Mesenchymal stem cell (in vitro differentiated cells and primary cell): ENCODE measurements around the gene AUTS2.

Source experiments
- DNase-seq: peaks from one replicate; pipeline ENCODE4 v3.0.0-alpha.2; 2013
- H2AFZ ChIP-seq: one replicate; pipeline ENCODE4 v1.6.1; 2013; ENCODE audit warnings: low read depth, mild to moderate bottlenecking, control low read depth, inconsistent platforms, low read length, moderate library complexity
- H2AK5ac ChIP-seq: 2 replicates; pipeline ENCODE4 v1.6.1; 2013; ENCODE audit warnings: low read length, moderate library complexity, mild to moderate bottlenecking, inconsistent platforms; ENCODE audit not compliant: severe bottlenecking
- H2BK120ac ChIP-seq: one replicate; pipeline ENCODE4 v1.6.1; 2013; ENCODE audit warnings: low read depth, mild to moderate bottlenecking, inconsistent platforms, low read length, moderate library complexity
- H2BK12ac ChIP-seq, 2 experiments: one replicate each; pipeline ENCODE4 v1.6.1; 2013; ENCODE audit warnings: inconsistent platforms in 2 of 2, low read length in 2 of 2, mild to moderate bottlenecking in 2 of 2, moderate library complexity in 2 of 2, control low read depth in 1 of 2
- H2BK15ac ChIP-seq: one replicate; pipeline ENCODE4 v1.6.1; 2013; ENCODE audit warnings: mild to moderate bottlenecking, low read depth, inconsistent platforms; ENCODE audit not compliant: poor library complexity, severe bottlenecking
- H2BK5ac ChIP-seq: 2 replicates; pipeline ENCODE4 v1.6.1; 2013; ENCODE audit warnings: low read depth, mild to moderate bottlenecking, low read length, control low read depth, inconsistent platforms; ENCODE audit not compliant: poor library complexity, severe bottlenecking
- H3K14ac ChIP-seq, 2 experiments: one replicate each; pipeline ENCODE4 v1.6.1; 2013; ENCODE audit warnings: inconsistent platforms in 2 of 2, low read length in 2 of 2, control low read depth in 1 of 2, mild to moderate bottlenecking in 1 of 2, moderate library complexity in 1 of 2
- H3K18ac ChIP-seq, 2 experiments: one replicate each; pipeline ENCODE4 v1.6.1; 2013; ENCODE audit warnings: inconsistent platforms in 2 of 2, low read length in 2 of 2, control low read depth in 1 of 2, low read depth in 1 of 2, mild to moderate bottlenecking in 1 of 2
- H3K23ac ChIP-seq, 2 experiments: one replicate each; pipeline ENCODE4 v1.6.1; 2013; ENCODE audit warnings: inconsistent platforms in 2 of 2, low read length in 2 of 2, mild to moderate bottlenecking in 2 of 2, moderate library complexity in 2 of 2, control low read depth in 1 of 2
- H3K27ac ChIP-seq: 2 replicates; pipeline ENCODE4 v1.5.1; 2013; ENCODE audit warnings: mild to moderate bottlenecking, moderate library complexity, low read length, control low read depth, inconsistent platforms; ENCODE audit not compliant: poor library complexity, severe bottlenecking
- H3K27me3 ChIP-seq, 2 experiments: 2 replicates each; pipeline versions ENCODE4 v1.6.1 to v1.7.0; 2013; ENCODE audit warnings: low read length in 2 of 2, mild to moderate bottlenecking in 2 of 2, moderate library complexity in 2 of 2, control low read depth in 1 of 2, inconsistent platforms in 1 of 2; ENCODE audit not compliant: control insufficient read depth in 1 of 2, insufficient read depth in 1 of 2
- H3K36me3 ChIP-seq, 2 experiments: 2 replicates each; pipeline versions ENCODE4 v1.6.1 to v1.7.0; 2013; ENCODE audit warnings: low read length in 2 of 2, control low read depth in 1 of 2, inconsistent platforms in 1 of 2, low read depth in 1 of 2, mild to moderate bottlenecking in 1 of 2; ENCODE audit not compliant: insufficient read depth in 2 of 2, control insufficient read depth in 1 of 2
- H3K4ac ChIP-seq, 2 experiments: one replicate each; pipeline ENCODE4 v1.6.1; 2013; ENCODE audit warnings: inconsistent platforms in 2 of 2, low read length in 2 of 2, mild to moderate bottlenecking in 2 of 2, moderate library complexity in 2 of 2, control low read depth in 1 of 2, low read depth in 1 of 2
- H3K4me1 ChIP-seq: 2 replicates; pipeline ENCODE4 v1.6.1; 2013; ENCODE audit warnings: low read depth, low read length, control low read depth; ENCODE audit not compliant: control insufficient read depth, insufficient read depth
- H3K4me2 ChIP-seq: 2 replicates; pipeline ENCODE4 v1.6.1; 2013; ENCODE audit warnings: low read length, mild to moderate bottlenecking, inconsistent platforms; ENCODE audit not compliant: poor library complexity, severe bottlenecking
- H3K4me3 ChIP-seq, 2 experiments: 2 replicates each; pipeline versions ENCODE4 v1.5.1 to v1.7.0; 2013; ENCODE audit warnings: low read length in 2 of 2, mild to moderate bottlenecking in 2 of 2, control low read depth in 1 of 2, low read depth in 1 of 2; ENCODE audit not compliant: insufficient read depth in 1 of 2
- H3K79me1 ChIP-seq: replicated peaks from 2 replicates; pipeline ENCODE4 v1.6.1; 2013; ENCODE audit warnings: mild to moderate bottlenecking, control low read depth, low read length, inconsistent platforms; ENCODE audit not compliant: poor library complexity, severe bottlenecking
- H3K9ac ChIP-seq: 2 replicates; pipeline ENCODE4 v1.7.0; 2013; ENCODE audit warnings: mild to moderate bottlenecking, low read length, moderate library complexity
- H3K9me3 ChIP-seq: 2 replicates; pipeline ENCODE4 v1.7.0; 2013; ENCODE audit warnings: mild to moderate bottlenecking, low read length; ENCODE audit not compliant: control insufficient read depth
- H4K8ac ChIP-seq: one replicate; pipeline ENCODE4 v1.6.1; 2013; ENCODE audit warnings: inconsistent platforms, mild to moderate bottlenecking, low read length, moderate library complexity
- H4K91ac ChIP-seq: one replicate; pipeline ENCODE4 v1.6.1; 2013; ENCODE audit warnings: mild to moderate bottlenecking, low read length, inconsistent platforms
- WGBS: methylation state at CpG from one replicate; pipeline ENCODE4 v1.1.7; 2013; ENCODE audit warnings: mixed read lengths; 5-methylcytosine and 5-hydroxymethylcytosine counted together

AUTS2 gene

DNA sequence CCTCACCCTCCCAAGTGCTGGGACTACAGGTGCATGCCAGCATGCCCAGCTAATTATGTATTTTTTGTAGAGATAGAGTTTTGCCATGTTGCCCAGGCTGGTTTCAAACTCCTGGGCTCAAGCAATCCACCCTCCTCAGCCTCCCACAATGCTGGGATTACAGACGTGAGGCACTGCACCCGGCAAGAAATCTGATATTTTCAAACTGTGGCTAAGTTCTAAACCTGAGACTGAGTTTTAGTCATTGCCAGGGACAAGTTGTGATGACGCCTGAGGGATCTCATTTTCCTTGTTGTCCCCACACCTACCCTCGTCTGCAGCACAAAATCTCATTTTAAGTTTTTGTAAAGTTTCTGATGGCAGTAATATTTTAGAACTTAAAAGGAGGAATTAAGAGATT, 9.8 kb downstream of the AUTS2 start:
- Histone ChIP-seq H3K36me3 (no peaks in the 10 kb centered on the region), H3K9me3 (no peaks in the 10 kb centered on the region), H3K9ac (no peak overlapping the region), H3K4me2 (no peak overlapping the region), H3K4me3 (no peak overlapping the region), H3K4me1 (peaks cover 1% of the 10 kb centered on the region), H2AFZ (no peak overlapping the region), H4K8ac (no peak overlapping the region), H2BK120ac (no peak overlapping the region), H3K27me3 (no peaks in the 10 kb centered on the region), H3K79me1 (peaks cover 23% of the 10 kb centered on the region), H2BK12ac (no peak overlapping the region), H4K91ac (no peak overlapping the region), H2AK5ac (no peak overlapping the region), H2BK5ac (no peak overlapping the region), H3K27ac (no peak overlapping the region), H3K4ac (no peak overlapping the region), H3K18ac (no peak overlapping the region), H3K23ac (no peak overlapping the region), H2BK15ac (no peak overlapping the region), H3K14ac (no peak overlapping the region)
- 64% methylated on average over 2 of the region's 4 CpGs for WGBS
- no peak for DNase-seq

- no peak overlapping the region for H3K23ac ChIP-seq
- no peak overlapping the region for H3K27ac ChIP-seq
- no peak overlapping the region for H3K4me3 ChIP-seq
- H3K9me3 ChIP-seq, result no peaks in the 10 kb centered on the region
- H4K91ac ChIP-seq, result no peak overlapping the region
- H3K9ac ChIP-seq, result no peak overlapping the region
- H3K36me3 ChIP-seq, result no peaks in the 10 kb centered on the region
- H2BK12ac ChIP-seq, result no peak overlapping the region
- H3K79me1 ChIP-seq, result peaks cover 21% of the 10 kb centered on the region
- no peak overlapping the region for H3K4me2 ChIP-seq
- no peak overlapping the region for H2BK5ac ChIP-seq
- H3K4ac ChIP-seq, result no peak overlapping the region
- H2AFZ ChIP-seq, result no peak overlapping the region
- no peaks in the 10 kb centered on the region for H3K27me3 ChIP-seq
- WGBS, result 20% methylated on average over 1 of the region's 1 CpG
- no peak for DNase-seq
- H4K8ac ChIP-seq, result no peak overlapping the region
- H3K14ac ChIP-seq, result no peak overlapping the region
- H2BK120ac ChIP-seq, result no peak overlapping the region
- H2BK15ac ChIP-seq, result no peak overlapping the region
- no peak overlapping the region for H2AK5ac ChIP-seq
- H3K18ac ChIP-seq, result no peak overlapping the region
- H3K4me1 ChIP-seq, result peaks cover 1% of the 10 kb centered on the region
These were observed 10.6 kb downstream of the AUTS2 start for GRCh38 chr7:69608878-69609277.

DNA sequence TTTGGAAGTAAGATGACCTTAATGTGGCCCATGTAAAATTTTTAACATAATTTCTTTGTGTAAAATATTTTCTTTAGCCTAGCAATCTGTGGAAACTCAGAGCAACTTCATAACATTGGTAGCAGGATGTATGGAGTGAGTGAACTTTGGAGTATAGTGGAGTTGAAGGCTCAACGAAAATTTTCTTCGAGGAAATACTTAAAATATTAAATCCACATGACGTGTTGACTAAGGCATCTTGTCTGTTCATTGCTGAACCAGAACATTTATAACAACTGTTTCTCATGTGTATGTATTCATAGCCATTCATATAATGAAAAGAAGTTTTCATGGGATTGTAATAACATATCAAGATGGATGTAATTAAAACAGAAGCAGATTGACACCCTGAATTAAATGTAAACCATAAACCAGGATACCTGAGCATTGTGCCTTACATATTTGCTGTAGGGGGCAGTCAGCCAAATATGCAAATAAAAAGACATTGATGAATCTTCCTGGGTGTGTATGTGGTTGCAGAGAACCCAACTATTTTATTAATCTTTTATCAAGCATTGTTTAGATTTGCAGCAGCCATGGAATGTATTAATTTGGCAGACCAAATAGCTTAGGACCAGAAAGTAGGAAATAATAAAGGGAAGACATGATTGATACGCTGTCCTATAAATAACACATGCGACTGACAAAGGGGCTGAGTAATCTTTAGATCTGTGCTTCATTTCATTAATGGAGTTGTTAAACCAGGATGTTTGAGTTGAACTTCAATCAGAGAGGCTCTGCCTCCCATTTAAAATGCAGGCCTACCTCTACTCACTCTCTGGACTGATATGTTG, 11.5 kb downstream of the AUTS2 start:
- Histone ChIP-seq H3K36me3 (no peaks in the 10 kb centered on the region), H3K9me3 (no peaks in the 10 kb centered on the region), H3K27ac (no peak overlapping the region), H3K27me3 (no peaks in the 10 kb centered on the region), H3K9ac (no peak overlapping the region), H3K79me1 (peaks cover 18% of the 10 kb centered on the region), H3K4ac (no peak overlapping the region), H4K91ac (no peak overlapping the region), H4K8ac (no peak overlapping the region), H3K23ac (no peak overlapping the region), H3K4me3 (no peak overlapping the region), H3K4me2 (no peak overlapping the region), H3K18ac (no peak overlapping the region), H2BK120ac (no peak overlapping the region), H2AK5ac (no peak overlapping the region), H2BK5ac (no peak overlapping the region), H2BK15ac (no peak overlapping the region), H3K14ac (no peak overlapping the region), H2BK12ac (no peak overlapping the region), H3K4me1 (peaks cover 1% of the 10 kb centered on the region), H2AFZ (no peak overlapping the region)
- 73% methylated on average over 4 of the region's 5 CpGs for WGBS
- no peak for DNase-seq

- Histone ChIP-seq H2AK5ac (no peak overlapping the region), H3K27ac (no peak overlapping the region), H3K14ac (no peak overlapping the region), H4K91ac (no peak overlapping the region), H3K4me2 (no peak overlapping the region), H3K27me3 (no peaks in the 10 kb centered on the region), H3K9ac (no peak overlapping the region), H3K4ac (no peak overlapping the region), H3K9me3 (no peaks in the 10 kb centered on the region), H4K8ac (no peak overlapping the region), H3K23ac (no peak overlapping the region), H3K4me3 (no peak overlapping the region), H2BK12ac (no peak overlapping the region), H3K4me1 (peaks cover 1% of the 10 kb centered on the region), H3K36me3 (no peaks in the 10 kb centered on the region), H3K79me1 (peaks cover 18% of the 10 kb centered on the region), H2BK15ac (no peak overlapping the region), H2AFZ (no peak overlapping the region), H2BK120ac (no peak overlapping the region), H2BK5ac (no peak overlapping the region), H3K18ac (no peak overlapping the region)
- DNase-seq, result no peak
- WGBS, result 58% methylated on average over 7 of the region's 8 CpGs
These were observed 12.3 kb downstream of the AUTS2 start for GRCh38 chr7:69610374-69611084.
